Neuron (in vitro differentiated cells): ENCODE data around the gene NOS1AP.

Experiments used
- H2AFZ ChIP-seq: one replicate; pipeline ENCODE4 v1.6.1; 2013; ENCODE audit warnings: low read depth, mild to moderate bottlenecking, inconsistent platforms, low read length, moderate library complexity
- H3K27me3 ChIP-seq: one replicate; pipeline ENCODE4 v1.6.1; 2013; ENCODE audit warnings: low read length; ENCODE audit not compliant: insufficient read depth
- H3K36me3 ChIP-seq: one replicate; pipeline ENCODE4 v1.6.1; 2013; ENCODE audit warnings: low read length; ENCODE audit not compliant: insufficient read depth
- H3K4me1 ChIP-seq: one replicate; pipeline ENCODE4 v1.6.1; 2013; ENCODE audit warnings: low read length; ENCODE audit not compliant: insufficient read depth
- H3K4me3 ChIP-seq: 2 replicates; pipeline ENCODE4 v1.5.1; 2013; ENCODE audit warnings: mild to moderate bottlenecking, low read length, moderate library complexity
- H3K9me3 ChIP-seq: one replicate; pipeline ENCODE4 v1.6.1; 2013; ENCODE audit warnings: low read length

Gene NOS1AP

GRCh38 chr1:162110910-162111309 lies 41.4 kb downstream of the NOS1AP start:
- H3K4me1 ChIP-seq: peaks cover 2% of the 10 kb centered on the region
- no peaks in the 10 kb centered on the region for H3K9me3 ChIP-seq
- no peak overlapping the region for H2AFZ ChIP-seq
- H3K36me3 ChIP-seq: peaks cover 3% of the 10 kb centered on the region
- no peak overlapping the region for H3K4me3 ChIP-seq
- no peaks in the 10 kb centered on the region for H3K27me3 ChIP-seq

- Histone ChIP-seq H3K9me3 (no peaks in the 10 kb centered on the region), H2AFZ (no peak overlapping the region), H3K36me3 (peaks cover 3% of the 10 kb centered on the region), H3K4me3 (no peak overlapping the region), H3K4me1 (peaks cover 9% of the 10 kb centered on the region), H3K27me3 (no peaks in the 10 kb centered on the region)
Observed at GRCh38 chr1:162111572-162111971, 42.1 kb downstream of the NOS1AP start.

- Histone ChIP-seq H3K4me3 (no peak overlapping the region), H3K27me3 (no peaks in the 10 kb centered on the region), H3K36me3 (peaks cover 3% of the 10 kb centered on the region), H3K9me3 (no peaks in the 10 kb centered on the region), H3K4me1 (peaks cover 14% of the 10 kb centered on the region), H2AFZ (no peak overlapping the region)
Observed at GRCh38 chr1:162113419-162113818, 43.9 kb downstream of the NOS1AP start.

- Histone ChIP-seq H2AFZ (no peak overlapping the region), H3K36me3 (no peaks in the 10 kb centered on the region), H3K9me3 (no peaks in the 10 kb centered on the region), H3K27me3 (no peaks in the 10 kb centered on the region), H3K4me1 (peaks cover 14% of the 10 kb centered on the region), H3K4me3 (no peak overlapping the region)
Observed at GRCh38 chr1:162117039-162117774, 47.7 kb downstream of the NOS1AP start.

GRCh38 chr1:162118063-162118462 lies 48.6 kb downstream of the NOS1AP start:
- H2AFZ ChIP-seq: no peak overlapping the region
- H3K9me3 ChIP-seq: no peaks in the 10 kb centered on the region
- H3K27me3 ChIP-seq: no peaks in the 10 kb centered on the region
- no peaks in the 10 kb centered on the region for H3K36me3 ChIP-seq
- H3K4me1 ChIP-seq: peaks cover 14% of the 10 kb centered on the region
- no peak overlapping the region for H3K4me3 ChIP-seq

- Histone ChIP-seq H2AFZ (no peak overlapping the region), H3K4me1 (peaks cover 3% of the 10 kb centered on the region), H3K9me3 (no peaks in the 10 kb centered on the region), H3K27me3 (no peaks in the 10 kb centered on the region), H3K36me3 (no peaks in the 10 kb centered on the region), H3K4me3 (no peak overlapping the region)
Observed at GRCh38 chr1:162128693-162129356, 59.3 kb downstream of the NOS1AP start.

- no peak overlapping the region for H3K4me3 ChIP-seq
- no peak overlapping the region for H2AFZ ChIP-seq
- peaks cover 3% of the 10 kb centered on the region for H3K4me1 ChIP-seq
- no peaks in the 10 kb centered on the region for H3K27me3 ChIP-seq
- H3K36me3 ChIP-seq: no peaks in the 10 kb centered on the region
- H3K9me3 ChIP-seq: no peaks in the 10 kb centered on the region
Observed at GRCh38 chr1:162130308-162130707, 60.8 kb downstream of the NOS1AP start.

- peaks cover 7% of the 10 kb centered on the region for H3K4me1 ChIP-seq
- no peak overlapping the region for H3K4me3 ChIP-seq
Observed at GRCh38 chr1:162131400-162132321, 62.2 kb downstream of the NOS1AP start.

GRCh38 chr1:162133566-162133965 lies 64.1 kb downstream of the NOS1AP start:
- Histone ChIP-seq H3K36me3 (no peaks in the 10 kb centered on the region), H2AFZ (no peak overlapping the region), H3K4me3 (no peak overlapping the region), H3K27me3 (no peaks in the 10 kb centered on the region), H3K4me1 (peaks cover 18% of the 10 kb centered on the region), H3K9me3 (no peaks in the 10 kb centered on the region)

More at GRCh38 chr1:162131400-162132321, 62.2 kb downstream of the NOS1AP start:
- Histone ChIP-seq H3K9me3 (no peaks in the 10 kb centered on the region), H3K27me3 (no peaks in the 10 kb centered on the region), H2AFZ (no peak overlapping the region), H3K36me3 (no peaks in the 10 kb centered on the region)

GRCh38 chr1:162134646-162135045 lies 65.2 kb downstream of the NOS1AP start:
- no peak overlapping the region for H3K4me3 ChIP-seq
- H3K27me3 ChIP-seq: no peaks in the 10 kb centered on the region
- H3K4me1 ChIP-seq: peaks cover 25% of the 10 kb centered on the region
- H3K36me3 ChIP-seq: no peaks in the 10 kb centered on the region
- no peak overlapping the region for H2AFZ ChIP-seq
- no peaks in the 10 kb centered on the region for H3K9me3 ChIP-seq

GRCh38 chr1:162135271-162135775 lies 65.8 kb downstream of the NOS1AP start:
- H3K9me3 ChIP-seq: no peaks in the 10 kb centered on the region
- no peaks in the 10 kb centered on the region for H3K36me3 ChIP-seq
- no peaks in the 10 kb centered on the region for H3K27me3 ChIP-seq
- no peak overlapping the region for H2AFZ ChIP-seq
- H3K4me3 ChIP-seq: no peak overlapping the region
- H3K4me1 ChIP-seq: peaks cover 25% of the 10 kb centered on the region

- Histone ChIP-seq H3K4me1 (peaks cover 25% of the 10 kb centered on the region), H3K36me3 (no peaks in the 10 kb centered on the region), H3K27me3 (no peaks in the 10 kb centered on the region), H3K4me3 (no peak overlapping the region), H2AFZ (no peak overlapping the region), H3K9me3 (no peaks in the 10 kb centered on the region)
Observed at GRCh38 chr1:162136760-162137159, 67.3 kb downstream of the NOS1AP start.
